ENCODE measurements around the gene TGFBRAP1.

TGFBRAP1 gene

GRCh38 chr2:105238664-105239240 lies 90.8 kb downstream of the TGFBRAP1 start:
- DNase-seq (ENCODE audit: low read depth in 3 of 3) = no peak

GRCh38 chr2:105237045-105237765 lies 92.3 kb downstream of the TGFBRAP1 start:
- peak in 1 of 3 experiments; percentile 12 for DNase-seq (ENCODE audit: low read depth in 3 of 3)

- no peak for DNase-seq (ENCODE audit: low read depth in 3 of 3)
These were observed 93.5 kb downstream of the TGFBRAP1 start for GRCh38 chr2:105236060-105236424.

- DNase-seq (ENCODE audit: low read depth in 3 of 3) = peak; percentile 32 to 70 (median 44)
These were observed 94.0 kb downstream of the TGFBRAP1 start for GRCh38 chr2:105235388-105236059.

- no peak for DNase-seq (ENCODE audit: low read depth in 3 of 3)
These were observed 98.3 kb downstream of the TGFBRAP1 start for GRCh38 chr2:105231232-105231619.

- no peak for DNase-seq (ENCODE audit: low read depth in 3 of 3)
These were observed 105.1 kb downstream of the TGFBRAP1 start for GRCh38 chr2:105224444-105224843.

GRCh38 chr2:105220604-105221003 lies 108.9 kb downstream of the TGFBRAP1 start:
- no peak for DNase-seq (ENCODE audit: low read depth in 3 of 3)

GRCh38 chr2:105215586-105216192 lies 113.8 kb downstream of the TGFBRAP1 start:
- DNase-seq (ENCODE audit: low read depth in 3 of 3) = no peak
